Tibial artery (tissue), 4 donors: Measurements from ENCODE around the gene P3H4.

ENCODE experiments used
- DNase-seq, 2 donors: peaks; one replicate each; pipeline ENCODE4 v3.0.0-alpha.2; 2019
- H3K27ac ChIP-seq, 2 donors: fragments of 200-600 bp; sonication (generic) in 1 of 2; 1 replicate in 1 of 2; 2 replicates in 1 of 2; pipeline ENCODE4 v1.5.1; 2018 to 2019; ENCODE audit warnings: mild to moderate bottlenecking in 1 of 2
- H3K27me3 ChIP-seq, 2 donors: fragments of 200-600 bp; sonication (generic) in 1 of 2; one replicate each; pipeline versions ENCODE4 v1.5.1 to v1.6.0; 2016 to 2019
- H3K36me3 ChIP-seq, 3 donors: fragments of 200-600 bp; sonication (generic) in 2 of 3; one replicate each; pipeline ENCODE4 v1.5.1; 2016 to 2019; ENCODE audit warnings: mild to moderate bottlenecking in 2 of 3
- H3K4me1 ChIP-seq, 4 donors: fragments of 200-600 bp; sonication (generic) in 2 of 4; 1 replicate in 3 of 4; 2 replicates in 1 of 4; pipeline ENCODE4 v1.5.1; 2016 to 2019
- H3K4me3 ChIP-seq, 2 donors: fragments of 200-600 bp; sonication (generic) in 1 of 2; 1 replicate in 1 of 2; 2 replicates in 1 of 2; pipeline ENCODE4 v1.5.1; 2018 to 2019; ENCODE audit warnings: mild to moderate bottlenecking in 2 of 2
- H3K9me3 ChIP-seq, 3 donors: fragments of 200-600 bp; sonication (generic) in 1 of 3; one replicate each; pipeline ENCODE4 v1.5.1; 2016 to 2019
- CTCF ChIP-seq, 2 experiments: fragments of 200-600 bp in 1 of 2; fragments of 450-650 bp in 1 of 2; IDR thresholded peaks; one replicate each; pipeline ENCODE4 v1.5.1; 2017 to 2019; ENCODE audit warnings: antibody characterized with exemption in 2 of 2, mild to moderate bottlenecking in 1 of 2, moderate library complexity in 1 of 2
- intact Hi-C: fragments of 100-400 bp; cut with DNase I; formaldehyde crosslinking; loops from one replicate; pipeline ENCODE4 v1.15.0; 2023; ENCODE audit warnings: low total_unique reads

Gene P3H4

GRCh38 chr17:41799366-41799765 lies 12.4 kb downstream of the P3H4 start:
- no peak overlapping the region for H3K4me3 ChIP-seq
- no peak for DNase-seq
- intact Hi-C loops: no loop called here
- no peak overlapping the region for H3K27ac ChIP-seq
- peaks cover 0 to 11% (median 0%) of the 10 kb centered on the region in 3 donors for H3K36me3 ChIP-seq
- H3K4me1 ChIP-seq: peaks cover 0 to 12% (median 7%) of the 10 kb centered on the region in 4 donors
- H3K9me3 ChIP-seq: no peaks in the 10 kb centered on the region
- H3K27me3 ChIP-seq: no peaks in the 10 kb centered on the region
- no peak for TF ChIP-seq CTCF (IDR thresholded peaks at IDR 0.05)

- peaks cover 0 to 26% (median 16%) of the 10 kb centered on the region in 4 donors for H3K4me1 ChIP-seq
- TF ChIP-seq CTCF (IDR thresholded peaks at IDR 0.05): no peak
- no peak for DNase-seq
- intact Hi-C loops: no loop called here
- H3K9me3 ChIP-seq: no peaks in the 10 kb centered on the region
- H3K27me3 ChIP-seq: no peaks in the 10 kb centered on the region
- peaks cover 0 to 1% (median 0%) of the 10 kb centered on the region in 3 donors for H3K36me3 ChIP-seq
- H3K4me3 ChIP-seq: no peak overlapping the region
- H3K27ac ChIP-seq: no peak overlapping the region
Observed at GRCh38 chr17:41797377-41797776, 14.4 kb downstream of the P3H4 start.

GRCh38 chr17:41796121-41796895 lies 15.4 kb downstream of the P3H4 start:
- Histone ChIP-seq H3K4me1 (peaks cover 0 to 21% (median 15%) of the 10 kb centered on the region in 4 donors), H3K9me3 (no peaks in the 10 kb centered on the region), H3K36me3 (no peaks in the 10 kb centered on the region), H3K27ac (no peak overlapping the region), H3K4me3 (no peak overlapping the region), H3K27me3 (no peaks in the 10 kb centered on the region)
- no peak for TF ChIP-seq CTCF (IDR thresholded peaks at IDR 0.05)
- DNase-seq: no peak
- intact Hi-C loops: no loop called here

- no peaks in the 10 kb centered on the region for H3K27me3 ChIP-seq
- no peak overlapping the region for H3K27ac ChIP-seq
- no peaks in the 10 kb centered on the region for H3K9me3 ChIP-seq
- intact Hi-C loops: no loop called here
- TF ChIP-seq CTCF (IDR thresholded peaks at IDR 0.05): no peak
- H3K4me3 ChIP-seq: no peak overlapping the region
- DNase-seq: no peak
- H3K4me1 ChIP-seq: peaks cover 0 to 14% (median 9%) of the 10 kb centered on the region in 4 donors
- no peaks in the 10 kb centered on the region for H3K36me3 ChIP-seq
Observed at GRCh38 chr17:41794540-41794975, 17.2 kb downstream of the P3H4 start.

GRCh38 chr17:41793784-41794539 lies 17.8 kb downstream of the P3H4 start:
- no peaks in the 10 kb centered on the region for H3K27me3 ChIP-seq
- no peaks in the 10 kb centered on the region for H3K36me3 ChIP-seq
- no peak for DNase-seq
- intact Hi-C loops: no loop called here
- H3K4me1 ChIP-seq: peaks cover 0 to 14% (median 9%) of the 10 kb centered on the region in 4 donors
- no peak for TF ChIP-seq CTCF (IDR thresholded peaks at IDR 0.05)
- H3K4me3 ChIP-seq: no peak overlapping the region
- no peaks in the 10 kb centered on the region for H3K9me3 ChIP-seq
- no peak overlapping the region for H3K27ac ChIP-seq
